ENCODE measurements around the gene NXF2B. TPM values are rescaled to one million over a fixed set of nuclear protein-coding genes. Genes with fewer than 3 reads are reported as not detected.

Gene NXF2B
- total RNA-seq, 4 donors from 2014 or later, result not detected

- no peaks in the 10 kb centered on the region for H3K9me3 ChIP-seq
- intact Hi-C loops (cut with DNase I; ENCODE audit: low total_unique reads), result no loop called here
- no peak overlapping the region for H3K4me3 ChIP-seq
- TF ChIP-seq CTCF (IDR thresholded peaks at IDR 0.05) (no peak), POLR2A (IDR thresholded peaks at IDR 0.05) (no peak)
- no peaks in the 10 kb centered on the region for H3K27me3 ChIP-seq
- DNase-seq, result no peak
- H3K36me3 ChIP-seq, result no peaks in the 10 kb centered on the region
- no peak overlapping the region for H3K27ac ChIP-seq
- H3K4me1 ChIP-seq, result no peaks in the 10 kb centered on the region
Observed at GRCh38 chrX:102339312-102340298, 100.2 kb downstream of the NXF2B start.

DNA sequence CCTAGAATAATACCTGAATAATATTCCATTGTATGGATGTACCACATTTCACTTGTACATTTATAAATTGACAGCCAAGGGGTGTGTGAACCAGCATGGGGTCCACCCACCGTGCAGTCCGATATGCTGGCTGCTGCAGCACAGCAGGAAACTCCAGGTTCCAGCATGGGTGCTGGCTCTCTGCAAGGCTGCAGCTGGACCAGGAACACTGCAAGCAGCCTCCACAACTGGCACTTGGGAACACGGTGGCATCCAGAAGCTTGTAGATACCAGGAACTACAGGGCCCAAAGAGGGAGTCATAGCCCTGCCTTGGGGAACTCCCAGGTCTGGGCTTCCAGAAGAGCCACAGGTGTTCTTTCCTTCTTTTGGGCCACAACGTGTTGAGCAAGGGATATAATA is 101.6 kb downstream of the NXF2B start:
- Histone ChIP-seq H3K9me3 (no peaks in the 10 kb centered on the region), H3K4me1 (no peaks in the 10 kb centered on the region), H3K4me3 (no peak overlapping the region), H3K27ac (no peak overlapping the region), H3K27me3 (no peaks in the 10 kb centered on the region), H3K36me3 (no peaks in the 10 kb centered on the region)
- DNase-seq, result no peak
- TF ChIP-seq POLR2A (IDR thresholded peaks at IDR 0.05) (no peak), CTCF (IDR thresholded peaks at IDR 0.05) (no peak)
- intact Hi-C loops (cut with DNase I; ENCODE audit: low total_unique reads), result no loop called here

Other genes with a start within 250 kb of the NXF2B start
- gene TCP11X1, start 224.7 kb downstream of the NXF2B start, total RNA-seq, result not detected
- not detected for gene NXF2, start 192.8 kb downstream of the NXF2B start, total RNA-seq
- gene TCP11X2, start 31.8 kb upstream of the NXF2B start, total RNA-seq, result under 1 TPM in 1 of 4 donors, not detected in 3; 0.48 TPM
- gene TMSB15A, start 76.7 kb upstream of the NXF2B start, total RNA-seq, result 10 to 100 TPM in 1 of 4 donors, 1 to 10 TPM in 1, under 1 TPM in 1, not detected in 1; 0.88 to 12.7 (median 4.7) TPM
- 10 to 100 TPM in 2 of 4 donors, 1 to 10 TPM in 2; 8.8 to 27.7 (median 12.5) TPM for gene ARMCX5, start 159.5 kb upstream of the NXF2B start, total RNA-seq
- 10 to 100 TPM; 18.7 to 49.9 (median 22.6) TPM for gene GPRASP1, start 211.5 kb upstream of the NXF2B start, total RNA-seq